Measurements from ENCODE around the gene ALCAM. TPM values are rescaled to one million over a fixed set of nuclear protein-coding genes. Genes with fewer than 3 reads are reported as not detected.

Gene ALCAM
- polyA plus RNA-seq, 1 of the 3 experiments (the other 2 are of a cell fraction), result 58.3 TPM

DNA sequence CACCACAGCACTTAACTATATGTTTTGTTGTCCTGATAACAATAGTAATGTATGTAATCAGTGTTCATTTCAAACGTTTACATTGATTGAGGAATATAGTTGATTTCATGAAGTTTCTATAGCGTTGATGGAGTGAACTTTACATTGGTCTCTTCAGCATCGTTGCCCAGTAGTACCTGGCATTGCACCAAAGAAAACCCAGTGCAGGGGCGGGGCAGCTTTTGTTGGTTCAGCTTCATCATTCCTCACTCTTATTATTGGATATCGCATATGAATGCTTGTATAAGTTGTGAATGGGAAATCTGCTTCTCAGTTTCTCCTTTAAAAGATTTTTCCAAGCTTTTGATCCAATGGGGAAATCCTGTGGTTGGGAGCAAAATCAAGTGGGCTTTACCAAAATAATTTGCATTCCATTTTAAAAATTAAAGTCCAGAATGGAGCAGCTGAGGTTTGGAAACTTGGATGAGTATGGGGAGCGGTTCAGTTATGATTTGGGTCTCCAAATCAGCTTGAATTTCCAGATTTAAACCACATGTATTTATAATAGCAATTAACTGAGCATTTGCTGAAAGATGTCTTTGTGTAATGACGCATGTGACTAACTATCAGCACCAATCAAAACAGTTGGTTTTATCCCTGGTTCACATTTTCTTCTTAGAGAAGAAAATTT is 213.7 kb downstream of the ALCAM start (continued):
- TF ChIP-seq SIN3A (IDR thresholded peaks at IDR 0.05; ENCODE audit: borderline replicate concordance, low read depth, low read length), result no peak
- TF ChIP-seq, protein P1, sequence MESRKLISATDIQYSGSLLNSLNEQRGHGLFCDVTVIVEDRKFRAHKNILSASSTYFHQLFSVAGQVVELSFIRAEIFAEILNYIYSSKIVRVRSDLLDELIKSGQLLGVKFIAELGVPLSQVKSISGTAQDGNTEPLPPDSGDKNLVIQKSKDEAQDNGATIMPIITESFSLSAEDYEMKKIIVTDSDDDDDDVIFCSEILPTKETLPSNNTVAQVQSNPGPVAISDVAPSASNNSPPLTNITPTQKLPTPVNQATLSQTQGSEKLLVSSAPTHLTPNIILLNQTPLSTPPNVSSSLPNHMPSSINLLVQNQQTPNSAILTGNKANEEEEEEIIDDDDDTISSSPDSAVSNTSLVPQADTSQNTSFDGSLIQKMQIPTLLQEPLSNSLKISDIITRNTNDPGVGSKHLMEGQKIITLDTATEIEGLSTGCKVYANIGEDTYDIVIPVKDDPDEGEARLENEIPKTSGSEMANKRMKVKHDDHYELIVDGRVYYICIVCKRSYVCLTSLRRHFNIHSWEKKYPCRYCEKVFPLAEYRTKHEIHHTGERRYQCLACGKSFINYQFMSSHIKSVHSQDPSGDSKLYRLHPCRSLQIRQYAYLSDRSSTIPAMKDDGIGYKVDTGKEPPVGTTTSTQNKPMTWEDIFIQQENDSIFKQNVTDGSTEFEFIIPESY (IDR thresholded peaks at IDR 0.05; ENCODE audit: borderline replicate concordance, low read depth), result no peak
- TF ChIP-seq, protein P2, sequence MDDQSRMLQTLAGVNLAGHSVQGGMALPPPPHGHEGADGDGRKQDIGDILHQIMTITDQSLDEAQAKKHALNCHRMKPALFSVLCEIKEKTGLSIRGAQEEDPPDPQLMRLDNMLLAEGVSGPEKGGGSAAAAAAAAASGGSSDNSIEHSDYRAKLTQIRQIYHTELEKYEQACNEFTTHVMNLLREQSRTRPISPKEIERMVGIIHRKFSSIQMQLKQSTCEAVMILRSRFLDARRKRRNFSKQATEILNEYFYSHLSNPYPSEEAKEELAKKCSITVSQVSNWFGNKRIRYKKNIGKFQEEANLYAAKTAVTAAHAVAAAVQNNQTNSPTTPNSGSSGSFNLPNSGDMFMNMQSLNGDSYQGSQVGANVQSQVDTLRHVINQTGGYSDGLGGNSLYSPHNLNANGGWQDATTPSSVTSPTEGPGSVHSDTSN (IDR thresholded peaks at IDR 0.05), result no peak
- TF ChIP-seq SMC3 (IDR thresholded peaks at IDR 0.05; ENCODE audit: low read depth, low read length), result no peak
- no peak for TF ChIP-seq GABPA (IDR thresholded peaks at IDR 0.05; ENCODE audit: low read depth)
- TF ChIP-seq NRF1 (IDR thresholded peaks at IDR 0.05; ENCODE audit: low read depth, low read length), result no peak
- TF ChIP-seq MEF2A (IDR thresholded peaks at IDR 0.05; ENCODE audit: borderline replicate concordance, low read depth), result no peak

DNA sequence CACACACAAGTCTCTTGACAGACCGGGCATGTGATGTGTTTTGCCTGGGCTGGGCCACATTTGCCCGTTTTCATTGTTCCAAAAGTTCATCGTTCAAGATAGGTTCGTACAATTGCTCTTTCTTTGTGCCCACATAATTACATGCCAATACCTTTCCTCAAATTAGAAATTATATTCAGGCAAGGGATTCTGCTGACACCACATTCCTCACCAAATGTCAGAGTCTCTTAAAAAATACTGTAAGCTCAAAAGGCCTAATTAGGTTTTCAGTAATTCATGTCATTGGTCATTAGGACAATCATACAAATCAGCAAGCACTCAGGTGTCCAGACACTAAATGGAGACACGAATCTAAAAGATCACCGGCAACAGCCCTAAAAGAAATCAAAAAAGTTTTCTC is 215.3 kb downstream of the ALCAM start:
- DNase-seq, result no peak
- Histone ChIP-seq H3K36me3 (replicated peaks in 1 of 2; ENCODE audit: control insufficient read depth in 1 of 2, insufficient read depth in 2 of 2, low read length in 1 of 2) (peaks cover 4% of the 10 kb centered on the region in 2 experiments), H3K27me3 (ENCODE audit: insufficient read depth) (no peaks in the 10 kb centered on the region), H3K9me3 (no peaks in the 10 kb centered on the region), H3K4me3 (ENCODE audit: low read depth in 2 of 2, low read length in 1 of 2) (no peak overlapping the region), H3K4me1 (ENCODE audit: control insufficient read depth in 1 of 2, insufficient read depth in 2 of 2, low read depth in 1 of 2, low read length in 1 of 2) (no peaks in the 10 kb centered on the region), H3K9me2 (no peaks in the 10 kb centered on the region), H3K79me2 (ENCODE audit: insufficient read depth) (no peaks in the 10 kb centered on the region), H3K9ac (no peak overlapping the region), H3F3A (replicated peaks; ENCODE audit: insufficient read depth) (peaks cover 9% of the 10 kb centered on the region), H3K4me2 (no peak overlapping the region), H4K20me1 (ENCODE audit: insufficient read depth) (no peaks in the 10 kb centered on the region), H3K27ac (ENCODE audit: low read depth in 2 of 2, low read length in 1 of 2) (no peak overlapping the region), H2AFZ (ENCODE audit: low read depth) (no peak overlapping the region)
- ChIA-PET CTCF (no interaction called here), POLR2A (no interaction called here)
- WGBS (ENCODE audit: low lambda C conversion rate), result 93% methylated on average over 6 of the region's 6 CpGs
- no peak for TF ChIP-seq TEAD4 (IDR thresholded peaks at IDR 0.05; ENCODE audit: borderline replicate concordance, insufficient read depth)
- no peak for TF ChIP-seq JUND (IDR thresholded peaks at IDR 0.05)

DNA sequence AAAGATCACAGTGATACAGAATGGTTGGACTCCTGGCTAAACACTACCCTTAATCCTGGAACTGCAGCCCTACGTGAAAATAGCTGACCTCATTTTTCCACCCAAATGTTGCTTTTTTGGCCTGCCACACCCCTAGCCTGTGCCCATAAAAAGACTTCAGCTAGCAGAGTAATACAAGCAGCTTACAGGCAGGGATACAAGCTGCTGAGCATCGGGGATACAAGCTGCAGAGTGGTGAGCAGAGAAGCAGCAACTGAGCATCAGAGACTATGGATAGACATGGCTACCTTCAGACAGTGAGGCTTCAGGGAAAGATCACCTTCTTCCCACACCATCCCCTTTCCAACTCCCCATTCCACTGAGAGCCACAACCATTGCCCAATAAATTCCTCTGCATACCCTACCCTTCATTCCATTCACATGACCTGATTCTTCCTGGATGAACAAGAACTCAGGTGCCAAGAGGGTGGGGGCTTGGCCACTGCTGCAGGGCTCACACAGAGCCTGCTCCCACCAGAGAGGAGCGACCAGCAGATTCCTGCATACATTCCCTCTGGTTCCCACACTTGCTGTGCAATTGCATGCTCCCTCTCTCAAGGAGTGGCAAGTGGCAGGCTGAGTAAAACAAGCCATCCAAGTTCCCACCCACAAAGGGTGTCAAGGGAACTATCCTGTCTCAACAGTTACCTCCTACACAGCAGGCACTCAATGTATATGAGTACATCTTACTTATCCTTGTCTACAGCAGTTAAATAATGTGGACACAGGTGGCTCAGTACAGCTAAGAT is 217.5 kb downstream of the ALCAM start:
- no peaks in the 10 kb centered on the region for H3K79me2 ChIP-seq (ENCODE audit: insufficient read depth)
- ChIA-PET CTCF (no interaction called here), POLR2A (no interaction called here)
- DNase-seq, result no peak
- H3K27me3 ChIP-seq (ENCODE audit: insufficient read depth), result no peaks in the 10 kb centered on the region
- TF ChIP-seq GATA2 (CRISPR knock-in tag; IDR thresholded peaks at IDR 0.05) (no peak), NFIC (IDR thresholded peaks at IDR 0.05; ENCODE audit: borderline replicate concordance) (no peak), TCF12 (IDR thresholded peaks at IDR 0.05) (no peak), RCOR1 (IDR thresholded peaks at IDR 0.05; ENCODE audit: low read length) (no peak), JUND (IDR thresholded peaks at IDR 0.05) (no peak), NRF1 (IDR thresholded peaks at IDR 0.05; ENCODE audit: low read depth, low read length) (no peak), YY1 (IDR thresholded peaks at IDR 0.05; ENCODE audit: low read depth) (no peak), FOSL2 (IDR thresholded peaks at IDR 0.05; ENCODE audit: borderline replicate concordance, low read depth) (no peak), RAD21 (IDR thresholded peaks at IDR 0.05; ENCODE audit: low read length) (no peak), RFX5 (IDR thresholded peaks at IDR 0.05; ENCODE audit: low read length) (no peak), SMC3 (IDR thresholded peaks at IDR 0.05; ENCODE audit: low read depth, low read length) (no peak), FOXJ3 (CRISPR knock-in tag; IDR thresholded peaks at IDR 0.05) (no peak), SIN3A (IDR thresholded peaks at IDR 0.05; ENCODE audit: borderline replicate concordance, low read depth, low read length) (no peak), TEAD4 (IDR thresholded peaks at IDR 0.05; ENCODE audit: borderline replicate concordance, insufficient read depth) (no peak)
- TF ChIP-seq, protein P2 (IDR thresholded peaks at IDR 0.05), result no peak
- TF ChIP-seq, protein P3, sequence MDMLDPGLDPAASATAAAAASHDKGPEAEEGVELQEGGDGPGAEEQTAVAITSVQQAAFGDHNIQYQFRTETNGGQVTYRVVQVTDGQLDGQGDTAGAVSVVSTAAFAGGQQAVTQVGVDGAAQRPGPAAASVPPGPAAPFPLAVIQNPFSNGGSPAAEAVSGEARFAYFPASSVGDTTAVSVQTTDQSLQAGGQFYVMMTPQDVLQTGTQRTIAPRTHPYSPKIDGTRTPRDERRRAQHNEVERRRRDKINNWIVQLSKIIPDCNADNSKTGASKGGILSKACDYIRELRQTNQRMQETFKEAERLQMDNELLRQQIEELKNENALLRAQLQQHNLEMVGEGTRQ (IDR thresholded peaks at IDR 0.05; ENCODE audit: borderline replicate concordance, low read depth, low read length), result no peak
- H3K4me1 ChIP-seq (ENCODE audit: control insufficient read depth in 1 of 2, insufficient read depth in 2 of 2, low read depth in 1 of 2, low read length in 1 of 2), result no peaks in the 10 kb centered on the region
- no peak overlapping the region for H3K27ac ChIP-seq (ENCODE audit: low read depth in 2 of 2, low read length in 1 of 2)
- H3F3A ChIP-seq (replicated peaks; ENCODE audit: insufficient read depth), result peaks cover 9% of the 10 kb centered on the region
- no peaks in the 10 kb centered on the region for H3K36me3 ChIP-seq (replicated peaks in 1 of 2; ENCODE audit: control insufficient read depth in 1 of 2, insufficient read depth in 2 of 2, low read length in 1 of 2)
- H2AFZ ChIP-seq (ENCODE audit: low read depth), result no peak overlapping the region
- H3K4me3 ChIP-seq (ENCODE audit: low read depth in 2 of 2, low read length in 1 of 2), result no peak overlapping the region
- H4K20me1 ChIP-seq (ENCODE audit: insufficient read depth), result no peaks in the 10 kb centered on the region
- 68% methylated on average over 3 of the region's 3 CpGs for WGBS (ENCODE audit: low lambda C conversion rate)
- no peaks in the 10 kb centered on the region for H3K9me3 ChIP-seq
- no peak overlapping the region for H3K9ac ChIP-seq
- H3K4me2 ChIP-seq, result no peak overlapping the region
- H3K9me2 ChIP-seq, result no peaks in the 10 kb centered on the region

Measured in SK-N-SH (cell line).